ENCODE measurements around the gene SEMA3B.

SEMA3B gene

DNA sequence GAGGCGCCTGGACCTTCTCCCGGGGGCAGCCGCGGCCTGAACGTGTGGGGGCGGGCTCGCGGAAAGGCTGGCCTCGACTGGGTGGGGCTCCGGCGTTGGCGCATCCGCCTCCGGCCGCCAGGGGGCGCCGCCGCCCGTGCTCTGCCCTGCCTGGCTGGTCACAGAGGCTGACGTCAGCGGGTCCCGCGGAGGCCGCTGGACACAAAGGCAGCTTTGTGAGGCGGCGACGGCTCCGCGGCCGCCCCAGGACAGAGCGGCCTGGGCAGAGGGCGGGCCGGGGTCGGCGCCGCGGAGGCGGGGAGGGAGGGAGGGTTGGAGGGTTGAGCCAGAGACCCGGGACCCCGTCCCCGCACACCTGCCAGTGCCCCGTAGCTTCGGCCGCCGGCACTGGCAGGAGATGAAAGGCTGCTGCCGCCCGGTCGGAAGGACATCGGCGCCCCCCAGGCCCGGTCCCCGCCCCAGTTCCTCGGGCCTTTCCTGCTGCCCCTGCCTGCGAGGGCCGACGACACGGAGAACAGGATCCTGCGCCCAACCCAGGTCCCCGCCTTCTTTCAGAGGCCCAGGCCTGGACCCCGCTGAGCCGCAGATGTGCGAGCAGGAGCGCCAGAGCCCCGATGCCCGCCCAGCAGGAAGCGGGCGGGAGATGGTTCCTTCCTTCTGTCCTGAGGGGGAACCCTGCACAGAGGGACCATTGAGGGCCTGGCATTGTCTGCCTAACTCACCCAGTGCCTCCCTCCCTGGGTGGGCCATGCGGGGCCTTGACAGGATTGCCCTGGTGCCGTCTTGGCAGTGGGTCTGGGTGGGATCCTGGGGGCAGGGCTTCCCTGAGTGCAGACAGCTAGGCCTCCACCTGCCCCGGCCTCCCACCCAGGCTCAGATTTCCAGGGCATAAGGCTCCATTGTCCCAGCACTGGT lies 8.7 kb upstream of the SEMA3B start (continued):
- TF ChIP-seq ZNF274 (IDR thresholded peaks at IDR 0.05; ENCODE audit: low read length) (no peak), ZNF274 (tag by site-specific recombination; IDR thresholded peaks at IDR 0.05; ENCODE audit: borderline replicate concordance) (no peak), ZNF610 (tag by site-specific recombination; IDR thresholded peaks at IDR 0.05; ENCODE audit: borderline replicate concordance) (peak; percentile 94), SETDB1 (IDR thresholded peaks at IDR 0.05; ENCODE audit: insufficient read length, low read length) (no peak), ZEB2 (tag by site-specific recombination; IDR thresholded peaks at IDR 0.05) (no peak), ZBTB20 (tag by site-specific recombination; IDR thresholded peaks at IDR 0.05) (peak; percentile 72), EGR2 (tag by site-specific recombination; IDR thresholded peaks at IDR 0.05; ENCODE audit: low read depth) (peak; percentile 36; the same call in 1 of the 2 replicates), ZNF302 (tag by site-specific recombination; IDR thresholded peaks at IDR 0.05; ENCODE audit: low read depth) (no peak), ZNF660 (tag by site-specific recombination; IDR thresholded peaks at IDR 0.05) (peak; percentile 59; the same call in 1 of the 2 replicates), ZNF701 (tag by site-specific recombination; IDR thresholded peaks at IDR 0.05) (no peak), ZNF600 (tag by site-specific recombination; IDR thresholded peaks at IDR 0.05) (peak; percentile 45), ZNF404 (tag by site-specific recombination; IDR thresholded peaks at IDR 0.05) (no peak), ZNF555 (tag by site-specific recombination; conservative IDR thresholded peaks at IDR 0.05) (no peak), ZNF423 (tag by site-specific recombination; IDR thresholded peaks at IDR 0.05) (0 out of 2 replicates have a peak, but pooled peaks have one; percentile 16), ZNF391 (tag by site-specific recombination; IDR thresholded peaks at IDR 0.05; ENCODE audit: borderline replicate concordance, low read depth) (no peak), FEZF1 (tag by site-specific recombination; IDR thresholded peaks at IDR 0.05) (no peak)
- TF ChIP-seq, protein P1, sequence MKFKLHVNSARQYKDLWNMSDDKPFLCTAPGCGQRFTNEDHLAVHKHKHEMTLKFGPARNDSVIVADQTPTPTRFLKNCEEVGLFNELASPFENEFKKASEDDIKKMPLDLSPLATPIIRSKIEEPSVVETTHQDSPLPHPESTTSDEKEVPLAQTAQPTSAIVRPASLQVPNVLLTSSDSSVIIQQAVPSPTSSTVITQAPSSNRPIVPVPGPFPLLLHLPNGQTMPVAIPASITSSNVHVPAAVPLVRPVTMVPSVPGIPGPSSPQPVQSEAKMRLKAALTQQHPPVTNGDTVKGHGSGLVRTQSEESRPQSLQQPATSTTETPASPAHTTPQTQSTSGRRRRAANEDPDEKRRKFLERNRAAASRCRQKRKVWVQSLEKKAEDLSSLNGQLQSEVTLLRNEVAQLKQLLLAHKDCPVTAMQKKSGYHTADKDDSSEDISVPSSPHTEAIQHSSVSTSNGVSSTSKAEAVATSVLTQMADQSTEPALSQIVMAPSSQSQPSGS (tag by site-specific recombination; IDR thresholded peaks at IDR 0.05; ENCODE audit: low read depth), result peak; percentile 80; the same call in 1 of the 2 replicates
- TF ChIP-seq, protein P2, sequence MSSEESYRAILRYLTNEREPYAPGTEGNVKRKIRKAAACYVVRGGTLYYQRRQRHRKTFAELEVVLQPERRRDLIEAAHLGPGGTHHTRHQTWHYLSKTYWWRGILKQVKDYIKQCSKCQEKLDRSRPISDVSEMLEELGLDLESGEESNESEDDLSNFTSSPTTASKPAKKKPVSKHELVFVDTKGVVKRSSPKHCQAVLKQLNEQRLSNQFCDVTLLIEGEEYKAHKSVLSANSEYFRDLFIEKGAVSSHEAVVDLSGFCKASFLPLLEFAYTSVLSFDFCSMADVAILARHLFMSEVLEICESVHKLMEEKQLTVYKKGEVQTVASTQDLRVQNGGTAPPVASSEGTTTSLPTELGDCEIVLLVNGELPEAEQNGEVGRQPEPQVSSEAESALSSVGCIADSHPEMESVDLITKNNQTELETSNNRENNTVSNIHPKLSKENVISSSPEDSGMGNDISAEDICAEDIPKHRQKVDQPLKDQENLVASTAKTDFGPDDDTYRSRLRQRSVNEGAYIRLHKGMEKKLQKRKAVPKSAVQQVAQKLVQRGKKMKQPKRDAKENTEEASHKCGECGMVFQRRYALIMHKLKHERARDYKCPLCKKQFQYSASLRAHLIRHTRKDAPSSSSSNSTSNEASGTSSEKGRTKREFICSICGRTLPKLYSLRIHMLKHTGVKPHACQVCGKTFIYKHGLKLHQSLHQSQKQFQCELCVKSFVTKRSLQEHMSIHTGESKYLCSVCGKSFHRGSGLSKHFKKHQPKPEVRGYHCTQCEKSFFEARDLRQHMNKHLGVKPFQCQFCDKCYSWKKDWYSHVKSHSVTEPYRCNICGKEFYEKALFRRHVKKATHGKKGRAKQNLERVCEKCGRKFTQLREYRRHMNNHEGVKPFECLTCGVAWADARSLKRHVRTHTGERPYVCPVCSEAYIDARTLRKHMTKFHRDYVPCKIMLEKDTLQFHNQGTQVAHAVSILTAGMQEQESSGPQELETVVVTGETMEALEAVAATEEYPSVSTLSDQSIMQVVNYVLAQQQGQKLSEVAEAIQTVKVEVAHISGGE (tag by site-specific recombination; conservative IDR thresholded peaks at IDR 0.05; ENCODE audit: low read depth), result peak; percentile 42; the same call in 1 of the 2 replicates
- TF ChIP-seq, protein P3, sequence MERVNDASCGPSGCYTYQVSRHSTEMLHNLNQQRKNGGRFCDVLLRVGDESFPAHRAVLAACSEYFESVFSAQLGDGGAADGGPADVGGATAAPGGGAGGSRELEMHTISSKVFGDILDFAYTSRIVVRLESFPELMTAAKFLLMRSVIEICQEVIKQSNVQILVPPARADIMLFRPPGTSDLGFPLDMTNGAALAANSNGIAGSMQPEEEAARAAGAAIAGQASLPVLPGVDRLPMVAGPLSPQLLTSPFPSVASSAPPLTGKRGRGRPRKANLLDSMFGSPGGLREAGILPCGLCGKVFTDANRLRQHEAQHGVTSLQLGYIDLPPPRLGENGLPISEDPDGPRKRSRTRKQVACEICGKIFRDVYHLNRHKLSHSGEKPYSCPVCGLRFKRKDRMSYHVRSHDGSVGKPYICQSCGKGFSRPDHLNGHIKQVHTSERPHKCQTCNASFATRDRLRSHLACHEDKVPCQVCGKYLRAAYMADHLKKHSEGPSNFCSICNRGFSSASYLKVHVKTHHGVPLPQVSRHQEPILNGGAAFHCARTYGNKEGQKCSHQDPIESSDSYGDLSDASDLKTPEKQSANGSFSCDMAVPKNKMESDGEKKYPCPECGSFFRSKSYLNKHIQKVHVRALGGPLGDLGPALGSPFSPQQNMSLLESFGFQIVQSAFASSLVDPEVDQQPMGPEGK (tag by site-specific recombination; IDR thresholded peaks at IDR 0.05), result peak; percentile 76
- TF ChIP-seq, protein P4, sequence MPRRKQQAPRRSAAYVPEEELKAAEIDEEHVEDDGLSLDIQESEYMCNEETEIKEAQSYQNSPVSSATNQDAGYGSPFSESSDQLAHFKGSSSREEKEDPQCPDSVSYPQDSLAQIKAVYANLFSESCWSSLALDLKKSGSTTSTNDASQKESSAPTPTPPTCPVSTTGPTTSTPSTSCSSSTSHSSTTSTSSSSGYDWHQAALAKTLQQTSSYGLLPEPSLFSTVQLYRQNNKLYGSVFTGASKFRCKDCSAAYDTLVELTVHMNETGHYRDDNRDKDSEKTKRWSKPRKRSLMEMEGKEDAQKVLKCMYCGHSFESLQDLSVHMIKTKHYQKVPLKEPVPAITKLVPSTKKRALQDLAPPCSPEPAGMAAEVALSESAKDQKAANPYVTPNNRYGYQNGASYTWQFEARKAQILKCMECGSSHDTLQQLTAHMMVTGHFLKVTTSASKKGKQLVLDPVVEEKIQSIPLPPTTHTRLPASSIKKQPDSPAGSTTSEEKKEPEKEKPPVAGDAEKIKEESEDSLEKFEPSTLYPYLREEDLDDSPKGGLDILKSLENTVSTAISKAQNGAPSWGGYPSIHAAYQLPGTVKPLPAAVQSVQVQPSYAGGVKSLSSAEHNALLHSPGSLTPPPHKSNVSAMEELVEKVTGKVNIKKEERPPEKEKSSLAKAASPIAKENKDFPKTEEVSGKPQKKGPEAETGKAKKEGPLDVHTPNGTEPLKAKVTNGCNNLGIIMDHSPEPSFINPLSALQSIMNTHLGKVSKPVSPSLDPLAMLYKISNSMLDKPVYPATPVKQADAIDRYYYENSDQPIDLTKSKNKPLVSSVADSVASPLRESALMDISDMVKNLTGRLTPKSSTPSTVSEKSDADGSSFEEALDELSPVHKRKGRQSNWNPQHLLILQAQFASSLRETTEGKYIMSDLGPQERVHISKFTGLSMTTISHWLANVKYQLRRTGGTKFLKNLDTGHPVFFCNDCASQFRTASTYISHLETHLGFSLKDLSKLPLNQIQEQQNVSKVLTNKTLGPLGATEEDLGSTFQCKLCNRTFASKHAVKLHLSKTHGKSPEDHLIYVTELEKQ (tag by site-specific recombination; IDR thresholded peaks at IDR 0.05; ENCODE audit: borderline replicate concordance), result 0 out of 2 replicates have a peak, but pooled peaks have one; percentile 36
- TF ChIP-seq, protein P5, sequence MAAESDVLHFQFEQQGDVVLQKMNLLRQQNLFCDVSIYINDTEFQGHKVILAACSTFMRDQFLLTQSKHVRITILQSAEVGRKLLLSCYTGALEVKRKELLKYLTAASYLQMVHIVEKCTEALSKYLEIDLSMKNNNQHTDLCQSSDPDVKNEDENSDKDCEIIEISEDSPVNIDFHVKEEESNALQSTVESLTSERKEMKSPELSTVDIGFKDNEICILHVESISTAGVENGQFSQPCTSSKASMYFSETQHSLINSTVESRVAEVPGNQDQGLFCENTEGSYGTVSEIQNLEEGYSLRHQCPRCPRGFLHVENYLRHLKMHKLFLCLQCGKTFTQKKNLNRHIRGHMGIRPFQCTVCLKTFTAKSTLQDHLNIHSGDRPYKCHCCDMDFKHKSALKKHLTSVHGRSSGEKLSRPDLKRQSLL (tag by site-specific recombination; IDR thresholded peaks at IDR 0.05), result peak; percentile 42; the same call in 1 of the 2 replicates
- TF ChIP-seq, protein P6, sequence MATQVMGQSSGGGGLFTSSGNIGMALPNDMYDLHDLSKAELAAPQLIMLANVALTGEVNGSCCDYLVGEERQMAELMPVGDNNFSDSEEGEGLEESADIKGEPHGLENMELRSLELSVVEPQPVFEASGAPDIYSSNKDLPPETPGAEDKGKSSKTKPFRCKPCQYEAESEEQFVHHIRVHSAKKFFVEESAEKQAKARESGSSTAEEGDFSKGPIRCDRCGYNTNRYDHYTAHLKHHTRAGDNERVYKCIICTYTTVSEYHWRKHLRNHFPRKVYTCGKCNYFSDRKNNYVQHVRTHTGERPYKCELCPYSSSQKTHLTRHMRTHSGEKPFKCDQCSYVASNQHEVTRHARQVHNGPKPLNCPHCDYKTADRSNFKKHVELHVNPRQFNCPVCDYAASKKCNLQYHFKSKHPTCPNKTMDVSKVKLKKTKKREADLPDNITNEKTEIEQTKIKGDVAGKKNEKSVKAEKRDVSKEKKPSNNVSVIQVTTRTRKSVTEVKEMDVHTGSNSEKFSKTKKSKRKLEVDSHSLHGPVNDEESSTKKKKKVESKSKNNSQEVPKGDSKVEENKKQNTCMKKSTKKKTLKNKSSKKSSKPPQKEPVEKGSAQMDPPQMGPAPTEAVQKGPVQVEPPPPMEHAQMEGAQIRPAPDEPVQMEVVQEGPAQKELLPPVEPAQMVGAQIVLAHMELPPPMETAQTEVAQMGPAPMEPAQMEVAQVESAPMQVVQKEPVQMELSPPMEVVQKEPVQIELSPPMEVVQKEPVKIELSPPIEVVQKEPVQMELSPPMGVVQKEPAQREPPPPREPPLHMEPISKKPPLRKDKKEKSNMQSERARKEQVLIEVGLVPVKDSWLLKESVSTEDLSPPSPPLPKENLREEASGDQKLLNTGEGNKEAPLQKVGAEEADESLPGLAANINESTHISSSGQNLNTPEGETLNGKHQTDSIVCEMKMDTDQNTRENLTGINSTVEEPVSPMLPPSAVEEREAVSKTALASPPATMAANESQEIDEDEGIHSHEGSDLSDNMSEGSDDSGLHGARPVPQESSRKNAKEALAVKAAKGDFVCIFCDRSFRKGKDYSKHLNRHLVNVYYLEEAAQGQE (tag by site-specific recombination; IDR thresholded peaks at IDR 0.05), result no peak
